B cell (primary cell): ENCODE measurements around the gene FHIP1B. TPM values are rescaled to one million over a fixed set of nuclear protein-coding genes. Genes with fewer than 3 reads are reported as not detected.
"Not testable (repeated sequence)": the region's sequence is repeated elsewhere in the genome, so short reads cannot be mapped to it uniquely, and the experiment has no call there.

ENCODE experiments used
- ATAC-seq: fragments of 200-7000 bp; cut with Tn5 transposase; one replicate; pipeline ENCODE4 v1.10.0; 2021; ENCODE audit warnings: low read depth, mild to moderate bottlenecking, moderate number of reproducible peaks, moderate library complexity
- CTCF ChIA-PET: fragments of 350-600 bp; sonication (Branson Sonifier 250); formaldehyde crosslinking; loops from one replicate; lab custom pipeline; 2021; ENCODE audit warnings: antibody characterized with exemption, inconsistent platforms; lab: Charles Lee
- POLR2A ChIA-PET: fragments of 350-600 bp; sonication (Branson Sonifier 250); formaldehyde crosslinking; loops from one replicate; lab custom pipeline; 2021; ENCODE audit warnings: antibody characterized with exemption; lab: Charles Lee
- DNase-seq: peaks from one replicate; pipeline ENCODE4 v3.0.0; 2013
- H2AFZ ChIP-seq: 2 replicates; pipeline ENCODE4 v1.6.1; 2012; ENCODE audit warnings: mild to moderate bottlenecking, low read depth, low read length; ENCODE audit not compliant: insufficient read depth, poor library complexity, severe bottlenecking
- H3K27ac ChIP-seq, 2 donors: 1 replicate in 1 of 2; 2 replicates in 1 of 2; pipeline ENCODE4 v1.5.1; 2012 to 2013; ENCODE audit warnings: low read length in 2 of 2, mild to moderate bottlenecking in 2 of 2, moderate library complexity in 1 of 2
- H3K27me3 ChIP-seq, 4 experiments: fragments of 200-600 bp in 1 of 4; sonication (generic) in 1 of 4; replicated peaks in 1 of 4; 1 replicate in 2 of 4; 2 replicates in 2 of 4; pipeline versions ENCODE4 v1.6.1 to v1.7.0; 2013 to 2016; ENCODE audit warnings: low read length in 3 of 4, mild to moderate bottlenecking in 2 of 4, mixed read lengths in 1 of 4, moderate library complexity in 1 of 4; ENCODE audit not compliant: insufficient read depth in 4 of 4, control insufficient read depth in 3 of 4; ENCODE audit errors: control extremely low read depth in 1 of 4
- H3K36me3 ChIP-seq, 2 experiments: replicated peaks in 1 of 2; 1 replicate in 1 of 2; 2 replicates in 1 of 2; pipeline versions ENCODE4 v1.6.1 to v1.7.1; 2013; ENCODE audit warnings: low read length in 1 of 2; ENCODE audit not compliant: insufficient read depth in 2 of 2, control insufficient read depth in 1 of 2; ENCODE audit errors: control extremely low read depth in 1 of 2, extremely low read depth in 1 of 2
- H3K4me1 ChIP-seq, 2 donors: fragments of 200-600 bp in 1 of 2; sonication (generic) in 1 of 2; 1 replicate in 1 of 2; 2 replicates in 1 of 2; pipeline versions ENCODE4 v1.5.1 to v1.6.1; 2013 to 2017; ENCODE audit warnings: low read length in 2 of 2; ENCODE audit not compliant: control insufficient read depth in 2 of 2, insufficient read depth in 2 of 2
- H3K4me2 ChIP-seq: replicated peaks from 2 replicates; pipeline ENCODE3; 2012; ENCODE audit warnings: mild to moderate bottlenecking, low read depth, low read length; ENCODE audit not compliant: poor library complexity, severe bottlenecking
- H3K4me3 ChIP-seq, 5 experiments: fragments of 200-600 bp in 1 of 5; sonication (generic) in 1 of 5; 1 replicate in 3 of 5; 2 replicates in 2 of 5; pipeline versions ENCODE4 v1.5.1 to v1.7.0; 2011 to 2016; ENCODE audit warnings: low read length in 4 of 5, mild to moderate bottlenecking in 4 of 5, low read depth in 2 of 5, control low read depth in 1 of 5, moderate library complexity in 1 of 5; ENCODE audit not compliant: insufficient read depth in 1 of 5; ENCODE audit errors: control extremely low read depth in 1 of 5, extremely low read depth in 1 of 5
- H3K79me2 ChIP-seq: fragments of 200-600 bp; sonication (generic); one replicate; pipeline ENCODE4 v1.6.0; 2016; ENCODE audit warnings: low read length; ENCODE audit not compliant: control insufficient read depth, insufficient read depth
- H3K9ac ChIP-seq: fragments of 200-600 bp; sonication (generic); 2 replicates; pipeline ENCODE4 v1.6.1; 2017; ENCODE audit warnings: mild to moderate bottlenecking, low read length, moderate library complexity
- H3K9me3 ChIP-seq, 3 donors: one replicate each; pipeline versions ENCODE4 v1.6.1 to v1.7.1; 2013; ENCODE audit warnings: low read length in 2 of 3; ENCODE audit not compliant: control insufficient read depth in 2 of 3, insufficient read depth in 1 of 3; ENCODE audit errors: control extremely low read depth in 1 of 3
- H4K20me1 ChIP-seq: 2 replicates; pipeline ENCODE4 v1.6.0; 2012; ENCODE audit warnings: mild to moderate bottlenecking, low read length; ENCODE audit not compliant: insufficient read depth, control insufficient read depth, poor library complexity, severe bottlenecking
- H3K27ac Mint-ChIP-seq: one replicate; pipeline ENCODE4 v1.8.0; 2021; ENCODE audit warnings: mixed read lengths
- H3K27me3 Mint-ChIP-seq: one replicate; pipeline ENCODE4 v1.8.0; 2021; ENCODE audit warnings: mixed read lengths
- H3K4me1 Mint-ChIP-seq: one replicate; pipeline ENCODE4 v1.8.0; 2021; ENCODE audit warnings: mixed read lengths
- H3K4me3 Mint-ChIP-seq: one replicate; pipeline ENCODE4 v1.8.0; 2021; ENCODE audit warnings: mixed read lengths
- H3K9me3 Mint-ChIP-seq: one replicate; pipeline ENCODE4 v1.8.0; 2022; ENCODE audit warnings: mixed read lengths; ENCODE audit not compliant: insufficient read depth
- CTCF ChIP-seq: fragments of 200-600 bp; IDR thresholded peaks from one replicate; pipeline ENCODE4 v1.8.0; 2022; ENCODE audit warnings: antibody characterized with exemption, mild to moderate bottlenecking
- WGBS: methylation state at CpG from one replicate; pipeline ENCODE4 v1.1.5; 2013; ENCODE audit warnings: missing lambda C conversion rate; ENCODE audit not compliant: insufficient coverage; 5-methylcytosine and 5-hydroxymethylcytosine counted together
- intact Hi-C: fragments of 100-400 bp; cut with micrococcal nuclease; formaldehyde crosslinking; loops from one replicate; pipeline ENCODE4 v1.10.0; 2022
- polyA plus RNA-seq: library from polyadenylated mRNA; depleted of rRNA; stranded (reverse); fragments of >200 nt; gene quantifications from 2 replicates; pipeline ENCODE4 v1.2.3, GENCODE V29; 2012
- total RNA-seq, 2 donors: library from RNA; stranded (reverse); fragments of 120-200 nt in 1 of 2; gene quantifications; 1 replicate in 1 of 2; 2 replicates in 1 of 2; pipeline versions ENCODE4 v1.2.3 to v1.2.4, GENCODE V29; 2013 to 2022

The FHIP1B gene
- total and polyA plus RNA-seq, 2 donors (not counting 1 experiment from before 2014, with no cell fraction given): 37.1 to 44.1 TPM

DNA sequence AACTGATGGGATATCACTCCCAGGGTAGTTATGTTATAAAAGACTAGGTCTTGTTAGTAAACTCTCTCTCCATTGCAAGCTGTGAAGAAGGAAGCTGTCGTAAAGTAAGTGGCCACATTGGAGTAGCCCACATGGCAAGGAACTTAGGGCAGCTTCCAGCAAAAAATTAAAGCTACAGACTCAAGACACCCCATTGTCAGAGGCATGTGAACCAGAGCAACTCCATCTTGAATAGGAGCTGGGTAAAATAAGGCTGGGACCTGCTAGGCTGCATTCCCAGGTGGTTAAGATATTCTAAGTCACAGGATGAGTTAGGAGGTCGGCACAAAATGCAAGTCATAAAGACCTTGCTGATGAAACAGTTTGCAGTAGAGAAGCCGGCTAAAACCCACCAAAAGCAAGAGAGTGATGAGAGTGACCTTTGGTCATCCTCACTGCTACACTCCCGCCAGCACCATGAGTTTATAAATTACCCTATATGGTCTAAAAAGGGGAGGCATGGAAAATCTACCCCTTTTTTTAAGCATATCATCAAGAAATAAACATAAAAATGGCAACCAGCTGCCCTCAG lies 49.1 kb upstream of the FHIP1B start:
- Mint-ChIP-seq H3K4me3 (no peak overlapping the region), H3K9me3 (no peaks in the 10 kb centered on the region), H3K27me3 (peaks cover 37% of the 10 kb centered on the region), H3K4me1 (no peaks in the 10 kb centered on the region), H3K27ac (no peak overlapping the region)
- ChIA-PET CTCF (no interaction called here), POLR2A (no interaction called here)
- no peak overlapping the region for H2AFZ ChIP-seq
- no peaks in the 10 kb centered on the region for H3K9me3 ChIP-seq
- H3K4me2 ChIP-seq: no peak overlapping the region
- intact Hi-C loops: no loop called here
- H3K9ac ChIP-seq: no peak overlapping the region
- 60% methylated on average over 3 of the region's 4 CpGs for WGBS
- no peaks in the 10 kb centered on the region for H3K79me2 ChIP-seq
- H3K27me3 ChIP-seq: peaks cover 0 to 6% (median 3%) of the 10 kb centered on the region in 4 experiments
- no peak for TF ChIP-seq CTCF
- no peak overlapping the region for H3K4me3 ChIP-seq
- DNase-seq (no peak), ATAC-seq (no peak)
- no peaks in the 10 kb centered on the region for H3K4me1 ChIP-seq
- H4K20me1 ChIP-seq: no peaks in the 10 kb centered on the region
- no peaks in the 10 kb centered on the region for H3K36me3 ChIP-seq
- no peak overlapping the region for H3K27ac ChIP-seq

DNA sequence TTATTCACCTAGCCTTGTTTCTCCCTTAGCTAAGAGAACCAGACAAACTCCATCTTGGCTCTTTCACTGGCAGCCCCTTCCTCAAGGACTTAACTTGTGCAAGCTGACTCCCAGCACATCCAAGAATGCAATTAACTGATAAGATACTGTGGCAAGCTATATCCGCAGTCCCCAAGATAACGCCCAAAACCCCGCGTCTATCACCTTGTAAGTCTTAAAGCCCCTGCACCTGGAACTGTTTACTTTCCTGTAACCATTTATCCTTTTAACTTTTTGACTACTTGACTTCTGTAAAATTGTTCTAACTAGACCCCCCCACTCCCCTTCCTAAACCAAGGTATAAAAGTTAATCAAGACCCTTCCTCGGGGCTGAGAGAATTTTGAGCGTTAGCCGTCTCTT lies 46.4 kb upstream of the FHIP1B start:
- H3K4me1 Mint-ChIP-seq, H3K79me2 ChIP-seq, H3K4me3 ChIP-seq, intact Hi-C loops, DNase-seq, CTCF ChIA-PET, H3K27me3 ChIP-seq, ATAC-seq, H3K36me3 ChIP-seq, H3K27ac ChIP-seq, H3K9me3 ChIP-seq, POLR2A ChIA-PET, H3K4me1 ChIP-seq, H3K4me2 ChIP-seq, H3K27ac Mint-ChIP-seq, H4K20me1 ChIP-seq, H3K9me3 Mint-ChIP-seq, H2AFZ ChIP-seq, H3K4me3 Mint-ChIP-seq, H3K9ac ChIP-seq: not testable (repeated sequence)
- 62% methylated on average over 5 of the region's 7 CpGs for whole genome bisulfite sequencing
- H3K27me3 Mint-ChIP-seq: peaks cover 37% of the 10 kb centered on the region
